SKM-1 (cell line): Measurements from ENCODE around the gene AWAT1.
A peak's percentile ranks its signal among the peaks of the same experiment; 100 is the strongest.
"Not testable (repeated sequence)": the region's sequence is repeated elsewhere in the genome, so short reads cannot be mapped to it uniquely, and the experiment has no call there.

Experiments
- DNase-seq: peaks from one replicate; lab custom pipeline; 2025; ENCODE audit not compliant: unreplicated experiment; lab: John Stamatoyannopoulos, UW

The AWAT1 gene

DNA sequence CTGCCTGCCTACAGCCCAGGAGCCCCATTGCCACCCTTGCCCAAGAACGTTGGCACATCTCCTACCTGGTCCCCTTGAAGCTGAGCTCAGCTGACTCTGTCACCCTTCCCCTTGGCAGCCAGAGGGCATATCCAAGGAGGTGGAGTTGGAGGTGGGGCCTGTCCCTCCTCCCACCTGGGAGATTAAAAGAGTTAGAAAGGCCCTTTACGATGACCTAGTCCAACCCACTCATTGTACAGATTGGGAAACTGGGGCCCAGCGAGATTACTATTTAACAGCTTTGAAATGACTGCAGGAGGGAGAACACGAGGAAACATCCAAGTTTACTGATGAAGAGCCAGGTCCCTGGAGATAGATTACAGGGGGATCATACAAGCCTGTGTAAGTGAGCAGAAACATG is 25.6 kb downstream of the AWAT1 start, which contains the start of gene P2RY4:
P2RY4 (minus strand) TSS at position 101 of the 400 bp plus-strand sequence. CDS start 580 bp downstream, outside the sequence.
- no peak for DNase-seq

DNA sequence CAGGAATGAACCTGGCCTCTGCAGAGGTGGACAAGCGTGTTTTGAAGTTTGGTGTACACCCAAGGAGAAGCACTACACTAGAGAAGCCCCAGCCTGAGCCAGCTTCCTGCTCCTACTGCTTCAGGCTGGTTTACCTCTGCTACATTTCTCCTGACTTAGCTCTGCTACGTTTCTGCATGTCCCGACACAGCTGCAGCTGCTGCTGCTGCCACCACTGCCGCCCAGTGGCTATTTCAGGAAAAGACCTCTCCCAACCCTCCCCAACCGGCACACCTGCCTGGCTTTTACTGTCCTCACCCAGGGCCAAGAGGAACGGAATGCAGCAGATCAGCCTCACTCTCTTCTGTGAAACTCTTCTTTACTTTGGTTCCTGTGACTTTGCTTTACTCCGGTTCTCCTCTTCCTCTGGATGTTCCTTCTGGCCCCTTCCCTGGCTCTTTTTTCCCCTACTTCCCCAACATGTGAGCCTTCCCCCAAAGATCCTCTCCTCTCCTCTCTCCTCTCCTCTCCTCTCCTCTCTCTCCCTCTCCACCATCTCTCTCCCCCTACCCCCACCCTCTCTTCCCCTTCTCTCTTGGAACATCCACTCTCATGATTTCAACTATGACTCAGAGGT is 28.6 kb downstream of the AWAT1 start:
- DNase-seq = peak; percentile 4

DNA sequence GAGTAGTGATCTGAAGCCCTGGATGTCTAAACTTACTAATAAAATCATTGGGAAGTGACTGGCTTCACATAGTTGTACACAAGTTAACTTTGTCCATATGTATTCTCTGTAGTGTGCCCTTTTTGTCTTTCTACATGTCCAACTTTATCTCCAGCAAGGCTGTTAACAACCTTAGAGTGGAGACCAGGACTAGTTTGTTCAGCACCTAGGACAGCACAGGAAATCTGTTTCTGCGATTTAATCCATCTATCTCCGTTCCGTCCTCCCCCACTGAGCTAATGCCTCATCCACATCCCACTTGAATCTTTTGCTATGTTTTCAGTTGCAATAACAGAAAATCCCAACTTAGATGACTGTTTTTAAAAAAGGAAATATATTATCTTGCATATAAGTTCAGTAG is 30.3 kb downstream of the AWAT1 start:
- DNase-seq = no peak

DNA sequence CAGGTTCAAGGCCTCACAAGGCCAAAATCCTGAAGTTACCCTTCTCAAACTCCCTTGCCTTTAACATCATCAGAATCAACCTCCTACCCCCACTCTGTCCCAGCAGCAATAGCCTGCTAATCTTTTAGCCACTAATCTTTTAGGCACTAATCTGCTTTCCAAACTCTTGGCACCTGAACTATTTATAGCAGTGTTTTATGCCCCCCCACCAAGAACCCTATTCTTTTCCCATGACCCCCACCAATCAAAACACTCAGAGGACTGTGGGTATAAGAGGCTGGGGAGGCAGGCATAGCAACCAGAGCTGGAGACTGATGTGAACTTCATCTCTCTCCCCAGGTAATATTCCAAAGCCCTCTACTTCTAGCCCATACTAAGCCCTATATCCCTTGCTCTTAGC is 33.6 kb downstream of the AWAT1 start, which contains the start of gene ARR3:
ARR3 (plus strand) TSS at position 301 of the 400 bp plus-strand sequence. CDS start 1,052 bp downstream, outside the sequence.
- no peak for DNase-seq

DNA sequence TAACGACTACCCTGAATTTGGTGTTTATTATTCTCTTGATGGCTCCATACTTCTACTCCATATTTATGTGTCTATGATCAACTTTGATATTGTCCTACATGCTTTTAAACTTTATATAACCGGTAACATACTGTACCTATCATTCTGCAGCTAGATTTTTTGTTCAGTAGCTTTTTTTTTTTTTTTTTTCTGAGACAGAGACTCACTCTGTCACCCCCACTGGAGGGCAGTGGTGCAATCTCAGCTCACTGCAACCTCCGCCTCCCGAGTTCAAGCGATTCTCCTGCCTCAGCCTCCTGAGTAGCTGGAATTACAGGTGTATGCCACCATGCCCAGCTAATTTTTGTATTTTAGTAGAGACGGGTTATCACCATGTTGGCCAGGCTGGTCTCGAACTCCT is 39.6 kb downstream of the AWAT1 start:
- not testable (repeated sequence) for DNase-seq

DNA sequence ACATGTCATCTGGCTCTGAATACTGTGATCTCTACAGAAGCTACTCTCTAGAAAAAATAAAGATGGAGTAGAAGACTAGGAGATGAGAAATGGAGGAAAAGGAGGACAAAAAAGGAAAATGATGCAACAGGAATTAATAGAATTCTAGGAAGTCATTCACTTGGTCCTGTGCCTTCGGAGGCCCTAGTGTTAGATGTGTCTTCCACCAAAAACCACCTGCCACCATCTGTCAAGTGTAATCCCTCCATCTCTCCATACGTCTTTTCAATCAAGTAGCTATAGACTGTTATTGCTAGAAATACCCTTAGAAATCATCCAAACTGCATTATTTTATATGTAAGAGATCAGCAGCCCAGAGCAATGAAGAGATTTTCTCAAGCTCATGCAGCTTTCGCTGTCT is 44.6 kb downstream of the AWAT1 start:
- DNase-seq = no peak

DNA sequence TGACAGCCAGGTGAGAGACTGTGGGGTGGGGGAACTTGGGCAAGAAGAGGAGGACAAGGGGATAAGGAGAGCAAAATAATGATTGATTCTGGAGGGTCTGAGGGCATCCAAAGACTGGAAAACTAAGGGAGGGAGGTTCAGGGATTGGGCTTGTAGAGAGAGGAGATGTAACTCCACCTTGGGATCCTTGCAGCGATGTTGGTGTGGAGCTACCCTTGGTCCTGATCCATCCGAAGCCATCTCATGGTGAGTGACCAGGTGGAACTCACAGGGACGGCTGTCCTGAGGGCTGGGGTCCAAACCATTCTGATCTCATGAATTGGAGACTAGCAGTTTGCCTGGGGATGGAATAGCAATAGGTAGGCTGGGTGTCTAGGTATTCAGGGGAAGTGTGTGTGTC is 46.1 kb downstream of the AWAT1 start:
- DNase-seq = no peak

DNA sequence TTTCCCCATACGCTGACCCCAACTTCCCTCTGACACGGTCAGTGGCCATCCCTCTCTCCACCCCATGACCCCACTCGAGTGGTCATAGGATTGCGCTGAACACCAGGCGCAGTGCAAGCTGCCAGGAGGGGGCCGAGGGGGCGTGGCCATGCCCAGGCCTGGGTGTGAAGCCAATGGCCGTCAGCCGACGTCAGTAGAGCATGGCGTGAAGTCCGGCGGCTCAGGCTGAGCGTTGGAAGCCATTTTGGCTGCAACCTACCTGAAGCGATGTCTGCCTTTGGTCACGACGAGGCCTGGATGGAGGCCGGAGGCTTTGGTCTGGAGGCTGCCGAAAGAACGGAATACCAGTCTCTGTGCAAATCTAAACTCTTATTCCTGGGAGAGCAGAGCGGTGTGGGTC is 47.5 kb downstream of the AWAT1 start, which contains the start of gene RAB41:
RAB41 (plus strand) TSS at position 222 of the 400 bp plus-strand sequence; CDS start at position 268, 46 bp downstream.
- DNase-seq = no peak

DNA sequence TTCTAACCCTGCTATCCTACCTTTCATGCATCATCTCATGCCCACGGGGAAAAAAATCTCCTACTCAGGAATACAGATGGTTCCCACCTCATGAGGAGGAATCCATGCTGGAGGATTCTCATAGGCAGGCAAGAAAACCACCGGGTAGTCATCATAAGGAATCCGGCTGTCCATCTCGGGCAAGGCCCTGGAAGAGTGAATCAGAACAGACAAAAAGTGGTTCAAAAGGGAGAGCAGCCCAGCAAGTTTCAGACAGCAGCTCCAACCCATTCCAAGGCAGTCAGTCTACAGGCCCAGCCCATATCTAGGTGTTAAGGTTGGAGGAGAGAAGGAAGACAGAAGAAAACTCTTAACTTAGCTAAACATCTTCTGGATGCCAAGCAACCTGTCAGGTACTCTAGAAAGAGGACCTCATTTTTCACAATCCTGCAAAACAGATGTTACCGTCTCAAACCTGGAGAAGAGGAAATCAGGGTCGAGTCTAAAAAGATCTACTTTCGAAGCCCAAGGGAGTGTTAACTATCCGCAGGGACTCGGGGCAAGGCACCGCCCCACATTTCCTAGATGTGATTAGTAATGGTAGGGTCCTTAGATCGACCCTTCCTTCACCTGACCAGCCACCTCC is 54.8 kb downstream of the AWAT1 start:
- DNase-seq = no peak
